SK-N-SH treated with all-trans-retinoic acid at 6 μM for 48 hours (cell line): ENCODE results near the gene PIWIL1.

Experiments used
- ATAC-seq: fragments of 200-7000 bp; cut with Tn5 transposase; 3 replicates; pipeline ENCODE4 v1.9.1; 2020; ENCODE audit warnings: mild to moderate bottlenecking, moderate library complexity
- ARNTL ChIP-seq: fragments of 450-650 bp; formaldehyde crosslinking; IDR thresholded peaks from 2 replicates; pipeline ENCODE4 v1.5.0; 2020; ENCODE audit warnings: low read depth, mild to moderate bottlenecking, moderate library complexity, borderline replicate concordance
- BACH2 ChIP-seq: fragments of 250-450 bp; sonication (Bioruptor Pico); IDR thresholded peaks from 2 replicates; pipeline ENCODE4 v1.9.0; 2021; ENCODE audit warnings: mild to moderate bottlenecking, borderline replicate concordance
- CSDC2 ChIP-seq: fragments of 250-450 bp; sonication (Bioruptor Pico); IDR thresholded peaks from 2 replicates; pipeline ENCODE4 v1.5.0; 2020; ENCODE audit warnings: mild to moderate bottlenecking, moderate library complexity
- ESRRG ChIP-seq: fragments of 250-450 bp; sonication (Bioruptor Pico); IDR thresholded peaks from 2 replicates; pipeline ENCODE4 v1.6.1; 2021; ENCODE audit warnings: mild to moderate bottlenecking
- GLIS3 ChIP-seq: fragments of 250-450 bp; sonication (Bioruptor Pico); IDR thresholded peaks from 2 replicates; pipeline ENCODE4 v1.5.0; 2020; ENCODE audit warnings: mild to moderate bottlenecking, moderate library complexity
- OSR1 ChIP-seq: fragments of 250-450 bp; sonication (Bioruptor Pico); IDR thresholded peaks from 2 replicates; pipeline ENCODE4 v1.8.0; 2022; ENCODE audit warnings: moderate library complexity, mild to moderate bottlenecking, inconsistent platforms
- PATZ1 ChIP-seq: fragments of 250-450 bp; sonication (Bioruptor Pico); IDR thresholded peaks from 2 replicates; pipeline ENCODE4 v1.8.0; 2020; ENCODE audit warnings: mild to moderate bottlenecking, moderate library complexity, borderline replicate concordance
- PPARA ChIP-seq: fragments of 250-450 bp; sonication (Bioruptor Pico); IDR thresholded peaks from 2 replicates; pipeline ENCODE4 v1.5.0; 2020; ENCODE audit warnings: mild to moderate bottlenecking, borderline replicate concordance
- RARB ChIP-seq: fragments of 250-450 bp; sonication (Bioruptor Pico); IDR thresholded peaks from 2 replicates; pipeline ENCODE4 v1.8.0; 2021; ENCODE audit warnings: mild to moderate bottlenecking, moderate library complexity
- TCF4 ChIP-seq: fragments of 250-450 bp; sonication (Bioruptor Pico); IDR thresholded peaks from 2 replicates; pipeline ENCODE4 v1.8.0; 2021; ENCODE audit warnings: mild to moderate bottlenecking, moderate library complexity, borderline replicate concordance
- TOX ChIP-seq: fragments of 250-450 bp; sonication (Bioruptor Pico); IDR thresholded peaks from 2 replicates; pipeline ENCODE4 v1.8.0; 2021; ENCODE audit warnings: mild to moderate bottlenecking, moderate library complexity, borderline replicate concordance
- ZC3H10 ChIP-seq: fragments of 250-450 bp; sonication (Bioruptor Pico); IDR thresholded peaks from 2 replicates; pipeline ENCODE4 v1.5.1; 2021; ENCODE audit warnings: mild to moderate bottlenecking, moderate library complexity
- ZFP3 ChIP-seq: fragments of 250-450 bp; sonication (Bioruptor Pico); IDR thresholded peaks from 2 replicates; pipeline ENCODE4 v1.5.0; 2020; ENCODE audit warnings: mild to moderate bottlenecking, moderate library complexity
- ZFP30 ChIP-seq: fragments of 450-650 bp; formaldehyde crosslinking; IDR thresholded peaks from 2 replicates; pipeline ENCODE4 v1.5.0; 2022; ENCODE audit warnings: mild to moderate bottlenecking, moderate library complexity
- ZNF565 ChIP-seq: fragments of 450-650 bp; formaldehyde crosslinking; conservative IDR thresholded peaks from 2 replicates; pipeline ENCODE4 v1.5.0; 2020; ENCODE audit warnings: low read depth, mild to moderate bottlenecking, moderate library complexity
- ZNF70 ChIP-seq: fragments of 450-650 bp; formaldehyde crosslinking; IDR thresholded peaks from 2 replicates; pipeline ENCODE4 v1.5.0; 2020; ENCODE audit warnings: mild to moderate bottlenecking, moderate library complexity
- ZNF8 ChIP-seq: fragments of 450-650 bp; formaldehyde crosslinking; IDR thresholded peaks from 2 replicates; pipeline ENCODE4 v1.5.0; 2020; ENCODE audit warnings: mild to moderate bottlenecking, moderate library complexity
- TF ChIP-seq, protein P1 (sequence below): fragments of 250-450 bp; sonication (Bioruptor Pico); IDR thresholded peaks from 2 replicates; pipeline ENCODE4 v1.5.0; 2020; ENCODE audit warnings: mild to moderate bottlenecking, moderate library complexity
- TF ChIP-seq, protein P2 (sequence below): fragments of 250-450 bp; sonication (Bioruptor Pico); IDR thresholded peaks from 2 replicates; pipeline ENCODE4 v1.8.0; 2021; ENCODE audit warnings: low read depth, mild to moderate bottlenecking, moderate library complexity, borderline replicate concordance
- TF ChIP-seq, protein P3 (sequence below): fragments of 250-450 bp; sonication (Bioruptor Pico); IDR thresholded peaks from 2 replicates; pipeline ENCODE4 v1.5.1; 2020; ENCODE audit warnings: low read depth, mild to moderate bottlenecking, moderate library complexity
- TF ChIP-seq, protein P4 (sequence below): fragments of 250-450 bp; sonication (Bioruptor Pico); IDR thresholded peaks from 2 replicates; pipeline ENCODE4 v1.5.1; 2021; ENCODE audit warnings: mild to moderate bottlenecking, moderate library complexity

PIWIL1 gene

GRCh38 chr12:130362060-130362459 is 24.4 kb downstream of the PIWIL1 start:
- no peak for TF ChIP-seq ZNF8

DNA sequence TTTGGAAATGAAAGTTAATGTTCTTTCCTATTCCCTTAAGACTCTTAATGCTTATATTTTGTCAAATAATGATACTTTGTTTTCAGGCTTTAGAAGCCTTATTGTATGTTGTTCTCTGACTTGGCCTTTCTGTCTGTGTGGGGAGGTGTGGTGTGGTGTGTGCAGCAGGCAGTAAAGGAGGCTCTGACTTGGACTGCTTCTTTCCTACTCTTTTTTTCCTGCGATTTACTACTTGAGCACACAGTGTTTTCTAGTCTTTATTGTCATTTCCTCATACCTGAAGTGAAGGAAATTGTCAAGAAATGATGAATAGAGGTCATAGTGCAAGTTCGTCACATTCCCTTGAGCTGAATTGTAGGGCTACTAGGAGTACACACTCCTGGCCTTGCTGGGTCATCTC is 26.9 kb downstream of the PIWIL1 start:
- no peak for ATAC-seq
- TF ChIP-seq, protein P1, sequence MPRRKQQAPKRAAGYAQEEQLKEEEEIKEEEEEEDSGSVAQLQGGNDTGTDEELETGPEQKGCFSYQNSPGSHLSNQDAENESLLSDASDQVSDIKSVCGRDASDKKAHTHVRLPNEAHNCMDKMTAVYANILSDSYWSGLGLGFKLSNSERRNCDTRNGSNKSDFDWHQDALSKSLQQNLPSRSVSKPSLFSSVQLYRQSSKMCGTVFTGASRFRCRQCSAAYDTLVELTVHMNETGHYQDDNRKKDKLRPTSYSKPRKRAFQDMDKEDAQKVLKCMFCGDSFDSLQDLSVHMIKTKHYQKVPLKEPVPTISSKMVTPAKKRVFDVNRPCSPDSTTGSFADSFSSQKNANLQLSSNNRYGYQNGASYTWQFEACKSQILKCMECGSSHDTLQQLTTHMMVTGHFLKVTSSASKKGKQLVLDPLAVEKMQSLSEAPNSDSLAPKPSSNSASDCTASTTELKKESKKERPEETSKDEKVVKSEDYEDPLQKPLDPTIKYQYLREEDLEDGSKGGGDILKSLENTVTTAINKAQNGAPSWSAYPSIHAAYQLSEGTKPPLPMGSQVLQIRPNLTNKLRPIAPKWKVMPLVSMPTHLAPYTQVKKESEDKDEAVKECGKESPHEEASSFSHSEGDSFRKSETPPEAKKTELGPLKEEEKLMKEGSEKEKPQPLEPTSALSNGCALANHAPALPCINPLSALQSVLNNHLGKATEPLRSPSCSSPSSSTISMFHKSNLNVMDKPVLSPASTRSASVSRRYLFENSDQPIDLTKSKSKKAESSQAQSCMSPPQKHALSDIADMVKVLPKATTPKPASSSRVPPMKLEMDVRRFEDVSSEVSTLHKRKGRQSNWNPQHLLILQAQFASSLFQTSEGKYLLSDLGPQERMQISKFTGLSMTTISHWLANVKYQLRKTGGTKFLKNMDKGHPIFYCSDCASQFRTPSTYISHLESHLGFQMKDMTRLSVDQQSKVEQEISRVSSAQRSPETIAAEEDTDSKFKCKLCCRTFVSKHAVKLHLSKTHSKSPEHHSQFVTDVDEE (CRISPR knock-in tag), result no peak
- TF ChIP-seq CSDC2 (CRISPR knock-in tag) (no peak), ZNF70 (CRISPR knock-in tag) (no peak), ZFP3 (CRISPR knock-in tag) (no peak), ZNF8 (no peak), PPARA (CRISPR knock-in tag) (no peak), OSR1 (CRISPR knock-in tag) (no peak), TOX (CRISPR knock-in tag) (no peak), ARNTL (no peak), ESRRG (CRISPR knock-in tag) (no peak), TCF4 (no peak)
- TF ChIP-seq, protein P2, sequence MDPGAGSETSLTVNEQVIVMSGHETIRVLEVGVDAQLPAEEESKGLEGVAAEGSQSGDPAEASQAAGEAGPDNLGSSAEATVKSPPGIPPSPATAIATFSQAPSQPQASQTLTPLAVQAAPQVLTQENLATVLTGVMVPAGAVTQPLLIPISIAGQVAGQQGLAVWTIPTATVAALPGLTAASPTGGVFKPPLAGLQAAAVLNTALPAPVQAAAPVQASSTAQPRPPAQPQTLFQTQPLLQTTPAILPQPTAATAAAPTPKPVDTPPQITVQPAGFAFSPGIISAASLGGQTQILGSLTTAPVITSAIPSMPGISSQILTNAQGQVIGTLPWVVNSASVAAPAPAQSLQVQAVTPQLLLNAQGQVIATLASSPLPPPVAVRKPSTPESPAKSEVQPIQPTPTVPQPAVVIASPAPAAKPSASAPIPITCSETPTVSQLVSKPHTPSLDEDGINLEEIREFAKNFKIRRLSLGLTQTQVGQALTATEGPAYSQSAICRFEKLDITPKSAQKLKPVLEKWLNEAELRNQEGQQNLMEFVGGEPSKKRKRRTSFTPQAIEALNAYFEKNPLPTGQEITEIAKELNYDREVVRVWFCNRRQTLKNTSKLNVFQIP (CRISPR knock-in tag), result no peak
- TF ChIP-seq, all 23 proteins: peak for 0

More at GRCh38 chr12:130362060-130362459, 24.4 kb downstream of the PIWIL1 start:
- ATAC-seq, result no peak

GRCh38 chr12:130366159-130366558 is 28.5 kb downstream of the PIWIL1 start:
- ATAC-seq, result no peak
- no peak for TF ChIP-seq PPARA (CRISPR knock-in tag)
- no peak for TF ChIP-seq OSR1 (CRISPR knock-in tag)
- no peak for TF ChIP-seq BACH2 (CRISPR knock-in tag)
- no peak for TF ChIP-seq CSDC2 (CRISPR knock-in tag)
- TF ChIP-seq, protein P2 (CRISPR knock-in tag), result no peak
- TF ChIP-seq ZC3H10, result no peak

DNA sequence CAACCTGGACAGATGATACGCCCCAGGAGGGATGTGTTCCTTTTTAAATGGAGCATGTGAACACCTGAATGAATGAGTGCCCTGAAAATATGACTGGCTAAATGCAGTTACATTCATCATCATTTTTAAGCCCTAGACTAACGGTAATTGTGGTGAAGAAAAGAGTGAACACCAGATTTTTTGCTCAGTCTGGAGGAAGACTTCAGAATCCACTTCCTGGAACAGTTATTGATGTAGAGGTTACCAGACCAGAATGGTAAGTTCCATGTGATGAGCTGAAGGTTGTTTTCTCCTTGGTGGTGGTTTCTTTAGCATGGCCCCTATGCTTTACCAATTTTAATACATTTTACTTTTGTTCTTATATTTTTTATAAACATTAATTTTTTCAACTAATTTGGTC is 29.3 kb downstream of the PIWIL1 start:
- ATAC-seq, result no peak
- TF ChIP-seq, protein P2 (CRISPR knock-in tag), result no peak
- TF ChIP-seq TCF4 (no peak), ZNF565 (no peak), GLIS3 (CRISPR knock-in tag) (no peak), OSR1 (CRISPR knock-in tag) (no peak), RARB (no peak), TOX (CRISPR knock-in tag) (no peak), ARNTL (no peak), ZFP30 (CRISPR knock-in tag) (no peak), PPARA (CRISPR knock-in tag) (no peak), PATZ1 (CRISPR knock-in tag) (no peak), ESRRG (CRISPR knock-in tag) (no peak), BACH2 (CRISPR knock-in tag) (no peak), CSDC2 (CRISPR knock-in tag) (no peak), ZFP3 (CRISPR knock-in tag) (no peak)
- TF ChIP-seq, protein P3, sequence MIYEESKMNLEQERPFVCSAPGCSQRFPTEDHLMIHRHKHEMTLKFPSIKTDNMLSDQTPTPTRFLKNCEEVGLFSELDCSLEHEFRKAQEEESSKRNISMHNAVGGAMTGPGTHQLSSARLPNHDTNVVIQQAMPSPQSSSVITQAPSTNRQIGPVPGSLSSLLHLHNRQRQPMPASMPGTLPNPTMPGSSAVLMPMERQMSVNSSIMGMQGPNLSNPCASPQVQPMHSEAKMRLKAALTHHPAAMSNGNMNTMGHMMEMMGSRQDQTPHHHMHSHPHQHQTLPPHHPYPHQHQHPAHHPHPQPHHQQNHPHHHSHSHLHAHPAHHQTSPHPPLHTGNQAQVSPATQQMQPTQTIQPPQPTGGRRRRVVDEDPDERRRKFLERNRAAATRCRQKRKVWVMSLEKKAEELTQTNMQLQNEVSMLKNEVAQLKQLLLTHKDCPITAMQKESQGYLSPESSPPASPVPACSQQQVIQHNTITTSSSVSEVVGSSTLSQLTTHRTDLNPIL (CRISPR knock-in tag), result no peak
- TF ChIP-seq, protein P4, sequence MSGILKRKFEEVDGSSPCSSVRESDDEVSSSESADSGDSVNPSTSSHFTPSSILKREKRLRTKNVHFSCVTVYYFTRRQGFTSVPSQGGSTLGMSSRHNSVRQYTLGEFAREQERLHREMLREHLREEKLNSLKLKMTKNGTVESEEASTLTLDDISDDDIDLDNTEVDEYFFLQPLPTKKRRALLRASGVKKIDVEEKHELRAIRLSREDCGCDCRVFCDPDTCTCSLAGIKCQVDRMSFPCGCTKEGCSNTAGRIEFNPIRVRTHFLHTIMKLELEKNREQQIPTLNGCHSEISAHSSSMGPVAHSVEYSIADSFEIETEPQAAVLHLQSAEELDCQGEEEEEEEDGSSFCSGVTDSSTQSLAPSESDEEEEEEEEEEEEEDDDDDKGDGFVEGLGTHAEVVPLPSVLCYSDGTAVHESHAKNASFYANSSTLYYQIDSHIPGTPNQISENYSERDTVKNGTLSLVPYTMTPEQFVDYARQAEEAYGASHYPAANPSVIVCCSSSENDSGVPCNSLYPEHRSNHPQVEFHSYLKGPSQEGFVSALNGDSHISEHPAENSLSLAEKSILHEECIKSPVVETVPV (CRISPR knock-in tag), result no peak
